ENCODE measurements around the gene MT3.

- TF ChIP-seq CSDC2 (CRISPR knock-in tag; IDR thresholded peaks at IDR 0.05) = no peak
- TF ChIP-seq ZC3H10 (CRISPR knock-in tag; IDR thresholded peaks at IDR 0.05) = no peak
- no peak for TF ChIP-seq ESRRG (CRISPR knock-in tag; IDR thresholded peaks at IDR 0.05)
- TF ChIP-seq ZNF70 (CRISPR knock-in tag; IDR thresholded peaks at IDR 0.05) = no peak
- no peak for TF ChIP-seq BACH2 (CRISPR knock-in tag; IDR thresholded peaks at IDR 0.05; ENCODE audit: borderline replicate concordance)
- no peak for TF ChIP-seq POU6F1 (CRISPR knock-in tag; IDR thresholded peaks at IDR 0.05; ENCODE audit: borderline replicate concordance, low read depth)
- no peak for TF ChIP-seq CREB5 (CRISPR knock-in tag; IDR thresholded peaks at IDR 0.05; ENCODE audit: low read depth)
- TF ChIP-seq SNAI2 (CRISPR knock-in tag; IDR thresholded peaks at IDR 0.05) = no peak
- TF ChIP-seq OSR1 (CRISPR knock-in tag; IDR thresholded peaks at IDR 0.05) = no peak
- no peak for TF ChIP-seq GLIS3 (CRISPR knock-in tag; IDR thresholded peaks at IDR 0.05)
- TF ChIP-seq ZNF565 (CRISPR knock-in tag; conservative IDR thresholded peaks at IDR 0.05; ENCODE audit: low read depth) = no peak
- TF ChIP-seq ZFP30 (CRISPR knock-in tag; IDR thresholded peaks at IDR 0.05) = no peak
- TF ChIP-seq PATZ1 (CRISPR knock-in tag; IDR thresholded peaks at IDR 0.05; ENCODE audit: borderline replicate concordance) = no peak
- TF ChIP-seq TOX (CRISPR knock-in tag; IDR thresholded peaks at IDR 0.05; ENCODE audit: borderline replicate concordance) = no peak
Measured at GRCh38 chr16:56631197-56631596, 41.9 kb downstream of the MT3 start.

Data from SK-N-SH treated with all-trans-retinoic acid at 6 μM for 48 hours (cell line).